HG03045 (cell line): ENCODE data around the gene AFF2.

Experiments used
- ATAC-seq: cut with Tn5 transposase; IDR thresholded peaks from one replicate; pipeline ENCODE4 v1.9.1; 2021; ENCODE audit warnings: mild to moderate bottlenecking, moderate library complexity; ENCODE audit not compliant: unreplicated experiment

AFF2 gene

DNA sequence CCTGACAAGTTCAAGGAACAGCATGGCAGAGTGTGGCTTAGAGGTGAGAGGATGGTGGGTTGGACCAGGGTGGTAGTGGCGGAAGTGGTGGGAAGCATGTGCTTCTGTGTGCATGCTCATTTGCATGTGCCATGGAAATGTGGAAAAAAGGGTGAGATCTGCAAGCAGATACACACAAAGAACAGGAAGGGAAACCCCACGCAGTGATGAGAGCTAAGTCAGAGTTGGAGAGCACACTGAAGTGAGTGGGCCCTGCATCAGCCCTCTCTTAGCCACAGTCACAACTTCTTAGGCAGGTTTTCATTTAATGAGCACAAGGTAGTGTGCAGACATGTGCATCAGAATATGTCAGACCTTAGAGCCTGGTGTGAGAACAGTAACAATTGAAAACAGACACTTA is 483.8 kb downstream of the AFF2 start:
- no peak for ATAC-seq

DNA sequence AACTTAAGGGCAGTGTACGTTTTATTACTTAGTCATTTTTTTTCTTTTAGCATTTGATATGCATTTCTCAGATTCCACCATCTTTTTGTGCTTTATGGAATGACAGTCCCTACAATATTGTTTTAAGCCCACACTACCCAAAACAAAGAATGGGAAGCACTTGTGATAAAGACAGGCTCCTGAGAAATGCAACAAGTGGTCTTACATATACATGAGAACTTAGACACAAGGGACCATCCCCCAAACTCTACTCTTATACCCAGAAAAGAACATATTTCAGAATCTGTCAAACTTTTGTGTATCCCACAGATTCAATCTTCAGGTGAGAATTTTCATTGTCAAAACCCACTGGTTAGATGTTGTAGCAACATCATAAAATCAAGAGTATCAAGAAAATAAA is 491.1 kb downstream of the AFF2 start:
- ATAC-seq = no peak

DNA sequence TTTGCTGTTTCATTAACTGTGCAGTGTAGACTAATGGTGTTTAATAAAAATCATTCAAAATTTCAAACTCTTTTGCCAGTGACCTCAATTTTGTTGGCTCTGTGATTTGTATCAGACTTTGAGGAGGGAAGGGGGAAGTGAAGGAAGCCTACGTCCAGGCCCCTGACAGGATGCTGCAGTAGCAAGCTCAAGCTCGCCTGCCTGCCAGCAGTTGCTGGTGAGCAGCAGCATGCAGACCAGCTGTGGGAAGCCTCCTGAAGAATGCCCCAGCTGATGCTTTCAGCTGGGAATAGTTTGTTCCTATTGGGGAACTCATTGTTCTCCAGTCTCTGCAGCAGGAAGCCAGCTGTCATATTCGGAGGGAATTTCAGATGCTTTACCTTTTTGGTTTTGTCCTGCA is 495.2 kb downstream of the AFF2 start:
- no peak for ATAC-seq

DNA sequence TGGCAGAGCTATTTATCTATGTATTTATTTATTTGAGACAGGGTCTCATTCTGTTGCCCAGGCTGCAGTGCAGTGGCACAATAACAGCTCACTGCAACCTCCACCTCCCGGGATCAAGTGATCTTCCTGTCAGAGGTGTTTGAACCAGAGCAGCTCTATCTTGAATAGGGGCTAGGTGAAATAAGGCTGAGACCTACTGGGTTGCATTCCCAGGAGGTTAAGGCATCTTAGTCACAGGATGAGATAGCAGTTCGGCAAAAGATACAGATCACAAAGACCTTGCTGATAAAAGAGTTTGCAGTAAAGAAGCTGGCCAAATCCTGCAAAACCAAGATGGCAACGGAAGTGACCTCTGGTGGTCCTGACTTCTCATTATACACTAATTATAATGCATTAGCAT is 501.9 kb downstream of the AFF2 start:
- ATAC-seq = no peak

- ATAC-seq = no peak
Observed at GRCh38 chrX:149003863-149004660, 503.6 kb downstream of the AFF2 start.

- no peak for ATAC-seq
Observed at GRCh38 chrX:149004936-149005335, 504.5 kb downstream of the AFF2 start.

- no peak for ATAC-seq
Observed at GRCh38 chrX:149006235-149006634, 505.8 kb downstream of the AFF2 start.

DNA sequence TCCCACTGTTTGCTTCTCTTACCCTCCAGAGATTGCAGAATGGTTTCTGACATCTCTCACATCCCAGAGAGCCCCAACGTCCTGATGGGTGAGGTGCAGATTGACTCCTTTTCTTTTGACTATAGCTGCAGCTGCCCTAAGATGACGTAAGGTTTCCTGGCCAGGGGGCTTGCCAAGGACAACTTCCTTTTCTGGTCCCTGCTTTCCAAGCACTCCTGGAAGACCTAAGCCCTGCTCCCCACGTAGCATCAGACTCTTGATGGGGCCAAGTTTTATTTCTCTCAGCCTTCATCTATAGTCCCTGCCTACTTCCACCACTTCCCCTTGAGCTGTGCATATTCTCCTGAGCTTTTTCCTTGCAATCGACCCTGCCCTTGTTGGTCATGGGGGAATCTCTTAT is 507.0 kb downstream of the AFF2 start:
- no peak for ATAC-seq

GRCh38 chrX:149010013-149010852 is 509.8 kb downstream of the AFF2 start:
- no peak for ATAC-seq

GRCh38 chrX:149010853-149011224 is 510.4 kb downstream of the AFF2 start:
- ATAC-seq = no peak

DNA sequence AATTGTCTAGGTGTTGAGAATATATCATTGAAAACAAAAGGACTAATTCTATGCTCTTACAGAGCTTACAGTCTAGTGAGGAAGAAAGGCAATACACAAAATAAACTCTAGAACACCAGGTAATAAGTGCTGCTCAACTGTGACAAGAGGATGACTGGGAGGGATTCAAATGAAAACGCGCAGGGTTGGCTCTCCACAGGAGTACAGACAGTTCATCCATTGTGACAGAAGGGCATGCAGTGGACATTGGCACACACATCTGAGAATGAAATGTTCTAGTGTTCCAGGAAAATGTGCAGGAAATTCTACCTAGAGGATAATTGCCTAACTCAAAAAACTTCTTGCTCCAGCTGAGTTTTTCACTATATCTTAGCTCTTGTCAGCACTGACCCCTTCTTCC is 512.7 kb downstream of the AFF2 start:
- ATAC-seq = no peak

DNA sequence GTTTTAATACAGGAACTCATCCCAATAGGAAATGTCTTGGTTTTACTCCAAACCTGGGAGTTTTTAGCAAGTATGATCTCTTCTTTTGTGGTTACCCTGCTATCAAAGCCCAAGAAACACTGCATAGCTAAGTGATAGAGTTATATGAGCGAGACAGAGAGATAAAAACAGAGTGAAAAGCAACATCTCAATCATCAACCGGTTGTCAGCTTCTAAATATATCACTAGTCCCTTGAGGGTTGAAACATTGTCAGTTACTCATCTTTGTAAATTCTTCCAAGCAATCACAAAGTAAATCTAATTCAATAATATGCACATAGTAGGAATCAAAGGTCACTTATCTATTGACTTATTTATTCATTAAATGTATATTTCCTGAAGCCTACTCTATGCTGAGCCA is 520.7 kb downstream of the AFF2 start:
- ATAC-seq = no peak

GRCh38 chrX:149022485-149022884 is 522.1 kb downstream of the AFF2 start:
- no peak for ATAC-seq

- no peak for ATAC-seq
Observed at GRCh38 chrX:149032449-149032848, 532.0 kb downstream of the AFF2 start.

- no peak for ATAC-seq
Observed at GRCh38 chrX:149036086-149036485, 535.7 kb downstream of the AFF2 start.

GRCh38 chrX:149037281-149037870 is 537.0 kb downstream of the AFF2 start:
- ATAC-seq = no peak

- ATAC-seq = no peak
Observed at GRCh38 chrX:149039057-149039456, 538.6 kb downstream of the AFF2 start.

DNA sequence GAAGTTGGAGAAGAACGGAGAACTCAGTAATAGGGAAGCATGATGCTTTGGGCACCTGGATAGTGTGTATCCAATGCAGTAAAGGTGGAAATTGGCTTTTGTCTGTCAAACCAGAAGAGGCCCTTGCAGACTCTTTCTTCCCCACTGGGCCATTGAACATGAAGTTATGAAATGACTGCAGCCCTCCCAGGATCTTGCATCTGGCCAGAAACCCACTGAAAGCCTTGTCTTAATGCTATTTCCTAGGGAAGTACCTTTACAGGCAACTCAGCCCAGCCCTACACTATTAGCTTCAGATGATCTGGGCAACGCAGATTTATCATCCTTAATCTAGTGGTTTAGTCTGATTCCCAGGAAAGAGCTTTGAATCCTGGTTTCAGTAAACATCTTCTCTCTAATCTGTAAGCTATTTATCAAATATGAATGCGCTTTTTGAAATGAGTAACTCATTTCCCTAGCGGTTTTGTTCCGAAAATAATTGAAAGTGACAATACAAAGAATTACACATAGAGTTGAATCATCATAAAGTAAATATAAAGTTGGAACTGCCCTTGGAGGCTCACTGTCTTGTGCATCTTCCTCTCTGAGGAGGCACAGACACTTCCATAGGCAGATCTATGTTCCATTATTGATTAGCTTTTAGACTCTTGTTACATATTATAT is 540.6 kb downstream of the AFF2 start:
- no peak for ATAC-seq

- ATAC-seq = no peak
Observed at GRCh38 chrX:149043401-149043800, 543.0 kb downstream of the AFF2 start.

- no peak for ATAC-seq
Observed at GRCh38 chrX:149044471-149044870, 544.1 kb downstream of the AFF2 start.

DNA sequence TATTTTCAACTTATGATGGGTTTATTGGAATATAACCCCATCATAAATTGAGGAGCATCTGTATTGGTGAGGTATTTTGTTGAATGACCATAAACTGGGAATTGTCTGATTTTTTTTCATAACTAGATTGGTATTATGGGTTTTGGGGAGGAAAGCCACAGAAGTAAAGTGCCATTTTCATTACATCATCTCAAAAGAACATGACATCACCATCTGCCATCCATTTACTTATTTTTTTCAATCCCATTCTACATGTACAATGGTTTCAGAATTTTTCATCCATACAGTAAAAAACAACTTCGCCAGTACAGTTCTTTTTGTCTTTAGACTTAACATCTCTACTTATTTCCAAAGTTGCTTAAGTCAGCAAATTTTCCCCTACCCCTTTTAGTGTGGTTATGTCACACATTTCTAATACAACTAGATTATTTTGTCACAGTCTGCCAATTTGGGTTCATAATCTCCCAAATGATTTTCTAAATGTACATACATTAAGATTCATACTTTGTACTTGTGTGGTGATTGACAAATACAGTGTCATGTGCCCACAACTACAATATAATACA is 545.3 kb downstream of the AFF2 start:
- ATAC-seq = no peak
